GM12873 (cell line): Measurements from ENCODE around the gene TBCD.

Experiments
- TF ChIP-seq, protein P1 (sequence below): IDR thresholded peaks from 2 replicates; pipeline ENCODE4 v1.5.1; 2012; ENCODE audit warnings: low read depth, mild to moderate bottlenecking, moderate library complexity, low read length, control low read depth; ENCODE audit not compliant: insufficient read depth; ENCODE audit errors: missing control alignments

The TBCD gene

DNA sequence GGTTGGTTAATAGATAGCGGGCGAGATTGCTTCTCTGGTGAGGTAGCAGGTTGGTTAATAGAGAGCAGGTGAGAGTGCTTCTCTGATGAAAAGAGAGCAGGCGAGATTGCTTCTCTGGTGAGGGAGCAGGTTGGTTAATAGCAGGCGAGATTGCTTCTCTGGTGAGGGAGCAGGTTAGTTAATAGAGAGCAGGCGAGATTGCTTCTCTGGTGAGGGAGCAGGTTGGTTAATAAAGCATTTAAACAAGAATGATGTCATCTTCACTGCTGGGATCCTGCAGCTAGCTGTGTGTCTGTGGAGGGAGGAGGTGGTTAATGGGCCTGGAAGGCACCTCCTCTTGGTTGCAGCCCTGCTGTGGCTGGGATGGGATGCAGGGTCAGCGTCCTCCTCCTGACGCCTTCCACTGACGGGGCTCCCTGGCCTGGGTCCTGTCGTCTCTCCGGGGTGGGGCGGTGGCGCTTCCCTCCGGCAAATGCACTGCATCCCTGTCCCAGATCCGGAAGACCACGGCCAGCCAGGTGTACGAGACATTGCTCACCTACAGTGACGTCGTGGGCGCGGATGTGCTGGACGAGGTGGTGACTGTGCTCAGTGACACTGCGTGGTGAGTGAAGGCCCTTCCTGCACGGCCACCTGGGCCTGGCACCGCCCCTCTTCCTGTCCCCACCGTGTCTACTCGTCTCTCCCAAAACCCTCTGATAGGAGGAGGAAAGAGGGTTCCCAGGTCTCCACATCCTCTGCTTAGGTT, 187.2 kb downstream of the TBCD start:
- TF ChIP-seq, protein P1, sequence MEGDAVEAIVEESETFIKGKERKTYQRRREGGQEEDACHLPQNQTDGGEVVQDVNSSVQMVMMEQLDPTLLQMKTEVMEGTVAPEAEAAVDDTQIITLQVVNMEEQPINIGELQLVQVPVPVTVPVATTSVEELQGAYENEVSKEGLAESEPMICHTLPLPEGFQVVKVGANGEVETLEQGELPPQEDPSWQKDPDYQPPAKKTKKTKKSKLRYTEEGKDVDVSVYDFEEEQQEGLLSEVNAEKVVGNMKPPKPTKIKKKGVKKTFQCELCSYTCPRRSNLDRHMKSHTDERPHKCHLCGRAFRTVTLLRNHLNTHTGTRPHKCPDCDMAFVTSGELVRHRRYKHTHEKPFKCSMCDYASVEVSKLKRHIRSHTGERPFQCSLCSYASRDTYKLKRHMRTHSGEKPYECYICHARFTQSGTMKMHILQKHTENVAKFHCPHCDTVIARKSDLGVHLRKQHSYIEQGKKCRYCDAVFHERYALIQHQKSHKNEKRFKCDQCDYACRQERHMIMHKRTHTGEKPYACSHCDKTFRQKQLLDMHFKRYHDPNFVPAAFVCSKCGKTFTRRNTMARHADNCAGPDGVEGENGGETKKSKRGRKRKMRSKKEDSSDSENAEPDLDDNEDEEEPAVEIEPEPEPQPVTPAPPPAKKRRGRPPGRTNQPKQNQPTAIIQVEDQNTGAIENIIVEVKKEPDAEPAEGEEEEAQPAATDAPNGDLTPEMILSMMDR, result no peak

DNA sequence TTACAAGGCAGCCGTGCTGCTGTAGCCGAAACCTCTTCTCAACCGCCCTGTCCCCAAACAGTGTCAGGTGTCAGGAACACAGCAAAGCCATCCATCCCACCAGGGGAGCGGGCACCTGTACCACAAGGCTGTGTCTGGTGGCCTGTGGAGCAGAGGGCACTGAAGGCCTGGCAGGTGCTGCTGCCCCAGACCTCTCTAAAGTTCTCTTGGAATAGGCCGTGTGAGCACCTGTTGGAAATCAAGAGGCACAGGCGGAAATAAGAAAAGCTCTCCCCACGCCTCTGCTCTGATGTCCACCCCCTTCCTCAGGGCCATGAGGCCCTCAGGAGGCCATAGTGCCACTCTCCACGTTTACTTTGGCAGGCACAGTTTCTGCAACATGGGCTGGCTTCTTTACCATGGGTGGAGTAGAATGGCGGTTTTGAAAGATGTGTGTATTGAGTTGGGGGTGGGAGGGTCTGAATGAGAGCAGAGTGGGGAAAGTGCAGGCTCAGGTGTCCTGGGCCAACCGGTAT, 187.8 kb downstream of the TBCD start:
- TF ChIP-seq, protein P1, result no peak

DNA sequence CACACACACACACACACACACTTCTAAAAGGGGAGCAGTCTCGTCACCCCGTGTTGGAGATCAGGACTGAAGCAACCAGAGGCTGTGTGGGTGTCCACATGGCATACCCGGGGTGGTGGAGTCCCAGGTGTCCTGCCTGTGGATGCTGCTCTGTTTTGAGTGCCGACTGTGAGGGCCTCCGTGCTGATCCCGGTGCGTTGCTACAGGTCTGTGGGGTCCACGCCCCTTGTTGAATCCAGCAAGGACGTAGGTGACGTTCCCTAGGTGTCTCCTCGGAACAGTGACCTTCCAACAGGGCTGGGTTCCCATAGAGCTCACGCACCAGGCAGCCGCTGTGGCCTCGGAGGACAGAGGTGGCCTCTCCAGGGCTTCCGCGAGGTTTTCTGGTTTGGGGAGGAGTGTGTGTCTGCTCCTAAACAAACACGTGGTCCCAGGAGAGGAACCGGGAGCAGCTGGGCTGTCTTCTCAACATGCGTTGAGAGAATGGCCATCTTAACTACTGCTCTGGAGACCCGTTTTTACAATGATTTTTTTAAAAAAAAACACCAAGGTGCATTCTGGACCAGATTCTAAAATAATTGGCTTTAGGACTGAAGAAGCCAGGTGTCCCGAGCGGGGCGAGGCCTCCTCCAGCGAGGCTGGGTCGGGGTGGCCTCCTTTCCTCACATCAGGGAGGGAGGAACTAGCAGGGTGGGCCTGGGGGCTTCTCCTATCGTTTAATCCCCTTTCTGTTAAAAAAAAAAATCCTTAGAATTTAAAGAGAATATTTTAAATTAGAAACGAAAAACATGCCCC, 188.6 kb downstream of the TBCD start:
- TF ChIP-seq, protein P1, result no peak

DNA sequence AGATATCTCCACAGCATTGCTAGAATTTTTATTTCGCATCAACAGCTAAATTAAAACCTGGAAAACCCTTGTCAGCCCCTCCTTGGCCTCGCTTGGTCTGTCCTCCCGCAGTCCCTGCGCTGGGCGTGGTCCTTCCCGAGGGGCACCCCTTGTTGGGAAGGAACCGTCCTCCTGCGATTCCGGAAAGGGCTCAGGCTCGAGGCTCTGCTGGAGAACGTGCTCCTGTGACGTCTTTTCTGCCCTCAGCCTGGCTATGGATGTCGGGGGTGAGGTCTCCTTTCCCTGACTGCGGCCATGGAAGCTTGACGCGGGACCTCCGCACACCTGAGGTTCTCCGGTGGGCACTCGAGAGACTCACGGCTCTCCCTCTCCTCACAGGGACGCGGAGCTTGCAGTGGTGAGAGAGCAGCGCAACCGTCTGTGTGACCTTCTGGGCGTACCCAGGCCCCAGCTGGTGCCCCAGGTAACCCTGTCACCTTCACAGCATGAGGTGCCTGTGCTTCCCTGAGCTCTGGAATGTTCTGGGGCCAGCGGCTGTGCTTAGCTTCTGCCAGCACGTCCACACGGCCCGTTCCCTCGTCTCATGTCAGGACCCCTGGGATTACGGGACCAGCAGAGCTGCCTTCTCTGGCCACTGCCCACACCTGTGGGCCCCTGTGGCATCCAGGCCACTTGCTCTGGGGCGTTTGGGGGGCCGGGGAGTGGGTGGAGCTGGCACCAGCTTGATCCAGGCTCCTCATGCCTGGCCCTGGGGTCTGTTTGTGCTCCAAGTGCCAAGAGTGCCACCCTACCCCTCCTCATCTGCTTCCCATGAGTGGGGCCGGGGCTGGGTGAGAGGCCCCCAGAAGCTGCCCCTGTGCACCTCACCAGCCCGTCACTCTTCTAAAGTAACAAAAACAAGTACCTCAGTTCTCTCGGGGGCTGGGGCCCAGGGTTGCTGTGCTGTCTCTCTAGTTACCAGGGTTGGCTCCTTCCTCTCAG, 189.4 kb downstream of the TBCD start:
- TF ChIP-seq, protein P1, result no peak

DNA sequence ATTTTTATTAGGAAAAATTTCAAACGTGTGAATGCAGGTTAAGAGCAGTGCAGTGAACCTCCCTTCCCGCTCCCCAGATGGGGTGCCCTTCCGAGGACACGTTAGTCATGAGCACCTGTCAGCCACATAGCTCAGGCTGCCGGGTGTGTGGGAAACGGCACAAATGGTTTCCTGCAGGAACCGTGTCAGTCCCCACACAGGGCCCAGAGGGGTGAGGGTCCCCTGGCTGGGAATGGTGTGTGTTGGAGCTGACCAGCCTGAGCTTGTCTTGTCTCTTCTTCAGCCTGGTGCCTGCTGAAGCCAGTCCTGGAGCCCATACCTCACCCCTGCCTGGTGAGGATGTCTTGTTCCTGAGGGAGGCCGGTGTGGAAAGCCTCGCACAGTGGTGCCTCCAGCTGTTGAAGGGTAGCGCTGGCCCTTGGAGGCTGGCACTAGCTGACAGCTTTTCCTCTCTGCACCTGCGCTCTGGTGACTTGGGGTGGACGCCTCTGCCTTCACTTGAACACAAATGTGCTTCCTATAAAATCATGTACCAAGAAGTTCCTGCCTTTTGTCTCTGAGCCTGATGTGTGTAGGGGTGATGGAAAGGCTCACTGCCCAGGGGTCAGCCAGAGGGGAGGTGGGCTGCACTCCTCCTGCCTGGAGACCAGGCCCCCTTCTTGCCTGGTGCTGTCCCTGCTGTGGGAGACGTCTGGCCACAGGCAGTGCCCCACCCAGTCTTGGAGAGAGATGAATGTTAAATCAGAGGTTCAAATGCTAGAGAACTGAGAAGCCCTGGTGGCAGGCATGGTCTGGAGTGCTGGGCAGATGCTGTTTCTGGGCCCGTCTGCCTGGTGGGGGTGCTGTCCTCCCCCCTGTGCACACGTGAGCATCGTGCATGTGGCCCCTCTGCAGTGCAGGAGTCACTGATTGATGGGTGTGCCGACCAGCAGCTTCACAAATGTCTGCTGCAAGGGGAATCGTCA, 190.6 kb downstream of the TBCD start:
- TF ChIP-seq, protein P1, result no peak

DNA sequence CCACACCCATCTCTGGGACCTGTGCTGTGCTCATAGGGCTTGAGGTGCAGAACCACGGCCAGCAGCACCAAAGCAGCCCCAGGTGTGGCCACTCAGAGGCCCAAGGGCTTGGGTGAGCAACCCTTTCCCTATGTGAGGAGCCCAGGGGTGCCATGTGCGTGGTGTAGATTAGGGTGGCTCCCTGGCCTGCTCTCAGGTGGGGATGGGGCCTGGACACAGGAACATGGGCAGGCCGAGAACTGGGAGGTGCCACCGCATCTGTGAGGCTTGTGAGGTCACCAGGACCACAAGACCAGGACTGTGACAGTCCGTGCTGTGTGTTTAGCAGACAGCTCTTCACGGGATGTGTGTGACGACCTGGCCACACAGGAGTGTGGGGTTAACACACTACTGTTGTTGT, 191.5 kb downstream of the TBCD start:
- TF ChIP-seq, protein P1, result no peak
